ENCODE data around the gene TMEM273.

Gene TMEM273

GRCh38 chr10:49140304-49141177 is 47.6 kb downstream of the TMEM273 start:
- no peak for DNase-seq (ENCODE audit: low read depth in 2 of 2, low spot score in 1 of 2)

- DNase-seq (ENCODE audit: low read depth in 2 of 2, low spot score in 1 of 2) = no peak
Measured at GRCh38 chr10:49139846-49140195, 48.4 kb downstream of the TMEM273 start.

GRCh38 chr10:49139028-49139845 is 49.0 kb downstream of the TMEM273 start:
- no peak for DNase-seq (ENCODE audit: low read depth in 2 of 2, low spot score in 1 of 2)

- no peak for DNase-seq (ENCODE audit: low read depth in 2 of 2, low spot score in 1 of 2)
Measured at GRCh38 chr10:49138361-49138891, 49.8 kb downstream of the TMEM273 start.

- no peak for DNase-seq (ENCODE audit: low read depth in 2 of 2, low spot score in 1 of 2)
Measured at GRCh38 chr10:49136525-49136924, 51.7 kb downstream of the TMEM273 start.

- no peak for DNase-seq (ENCODE audit: low read depth in 2 of 2, low spot score in 1 of 2)
Measured at GRCh38 chr10:49135575-49136313, 52.4 kb downstream of the TMEM273 start.

- no peak for DNase-seq (ENCODE audit: low read depth in 2 of 2, low spot score in 1 of 2)
Measured at GRCh38 chr10:49134327-49134726, 53.9 kb downstream of the TMEM273 start.

GRCh38 chr10:49133706-49134248 is 54.4 kb downstream of the TMEM273 start, which contains the start of gene FAM170B:
FAM170B (minus strand) TSS chr10:49134021; CDS start chr10:49133918, 103 bp downstream.
- no peak for DNase-seq (ENCODE audit: low read depth in 2 of 2, low spot score in 1 of 2)

GRCh38 chr10:49132362-49132737 is 55.8 kb downstream of the TMEM273 start:
- no peak for DNase-seq (ENCODE audit: low read depth in 2 of 2, low spot score in 1 of 2)

GRCh38 chr10:49131507-49132361 is 56.5 kb downstream of the TMEM273 start:
- DNase-seq (ENCODE audit: low read depth in 2 of 2, low spot score in 1 of 2) = no peak

- DNase-seq (ENCODE audit: low read depth in 2 of 2, low spot score in 1 of 2) = no peak
Measured at GRCh38 chr10:49129376-49129775, 58.8 kb downstream of the TMEM273 start.

GRCh38 chr10:49128854-49129253 is 59.3 kb downstream of the TMEM273 start:
- no peak for DNase-seq (ENCODE audit: low read depth in 2 of 2, low spot score in 1 of 2)

- DNase-seq (ENCODE audit: low read depth in 2 of 2, low spot score in 1 of 2) = no peak
Measured at GRCh38 chr10:49123981-49124950, 63.9 kb downstream of the TMEM273 start.

GRCh38 chr10:49120911-49121310 is 67.3 kb downstream of the TMEM273 start:
- DNase-seq (ENCODE audit: low read depth in 2 of 2, low spot score in 1 of 2) = no peak

- no peak for DNase-seq (ENCODE audit: low read depth in 2 of 2, low spot score in 1 of 2)
Measured at GRCh38 chr10:49119746-49120145, 68.4 kb downstream of the TMEM273 start.

- DNase-seq (ENCODE audit: low read depth in 2 of 2, low spot score in 1 of 2) = no peak
Measured at GRCh38 chr10:49118430-49119074, 69.6 kb downstream of the TMEM273 start.

- DNase-seq (ENCODE audit: low read depth in 2 of 2, low spot score in 1 of 2) = no peak
Measured at GRCh38 chr10:49117376-49118070, 70.7 kb downstream of the TMEM273 start.

All from stimulated activated CD8-positive, alpha-beta memory T cell treated with anti-CD3 and anti-CD28 coated beads, Interleukin-4, amount 100 ng/mL, for 4 hours (primary cell).